ENCODE measurements around the gene CELF3.

CELF3 gene

DNA sequence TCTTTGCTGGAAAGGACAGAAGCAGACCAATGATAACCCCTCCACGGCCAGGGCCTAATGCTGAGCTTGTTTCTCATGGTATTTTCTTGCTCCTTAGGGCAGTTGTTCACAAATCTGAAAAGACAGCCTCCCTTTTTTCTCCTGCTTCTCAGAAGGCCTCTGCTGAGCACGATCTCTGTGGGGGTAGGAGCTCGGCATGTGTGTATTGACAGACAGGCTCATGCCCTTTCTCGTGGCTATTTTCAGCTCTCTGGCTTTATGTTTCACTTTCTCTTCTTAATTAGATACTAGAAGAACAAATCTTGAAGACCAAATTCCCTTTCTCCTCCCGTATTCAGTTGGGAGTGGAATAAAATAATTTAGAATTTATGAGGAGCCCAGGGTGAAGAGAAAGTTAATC lies 4.0 kb upstream of the CELF3 start:
- Histone ChIP-seq H3K9ac (ENCODE audit: low read depth, low read length) (no peak overlapping the region), H3K27me3 (ENCODE audit: control insufficient read depth, insufficient read depth, low read length) (peaks cover 62% of the 10 kb centered on the region), H3K27ac (ENCODE audit: low read depth, low read length) (no peak overlapping the region), H3K36me3 (ENCODE audit: control insufficient read depth, insufficient read depth, low read length) (no peaks in the 10 kb centered on the region), H3K9me3 (ENCODE audit: control insufficient read depth, insufficient read depth, low read length) (no peaks in the 10 kb centered on the region), H3K4me3 (ENCODE audit: low read depth, low read length) (no peak overlapping the region), H3K4me1 (ENCODE audit: control insufficient read depth, insufficient read depth, low read length) (peaks cover 22% of the 10 kb centered on the region; the same call in 1 of the 2 replicates)

DNA sequence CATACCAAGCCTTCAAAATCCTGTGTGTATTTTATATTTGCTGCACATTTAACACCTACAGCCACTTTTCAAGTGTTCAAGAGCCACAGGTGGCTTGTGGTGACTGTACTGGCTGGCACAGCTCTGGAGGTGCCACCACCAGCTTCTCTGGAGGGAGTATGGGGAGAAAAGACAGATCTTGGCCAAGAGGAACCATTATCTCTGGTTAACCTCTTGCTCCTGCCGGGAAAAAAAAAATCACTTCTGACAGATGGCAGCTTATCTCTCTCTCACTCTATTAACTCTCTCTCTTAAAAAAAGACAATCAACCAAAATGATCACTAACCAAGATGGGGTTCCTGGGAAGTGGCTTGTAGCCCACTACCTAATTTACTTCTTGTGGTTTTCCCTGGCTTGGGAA lies 3.5 kb upstream of the CELF3 start:
- Histone ChIP-seq H3K4me3 (ENCODE audit: low read depth, low read length) (no peak overlapping the region), H3K9me3 (ENCODE audit: control insufficient read depth, insufficient read depth, low read length) (no peaks in the 10 kb centered on the region), H3K27ac (ENCODE audit: low read depth, low read length) (no peak overlapping the region), H3K9ac (ENCODE audit: low read depth, low read length) (no peak overlapping the region), H3K27me3 (ENCODE audit: control insufficient read depth, insufficient read depth, low read length) (peaks cover 62% of the 10 kb centered on the region), H3K4me1 (ENCODE audit: control insufficient read depth, insufficient read depth, low read length) (peaks cover 22% of the 10 kb centered on the region; the same call in 1 of the 2 replicates), H3K36me3 (ENCODE audit: control insufficient read depth, insufficient read depth, low read length) (no peaks in the 10 kb centered on the region)

DNA sequence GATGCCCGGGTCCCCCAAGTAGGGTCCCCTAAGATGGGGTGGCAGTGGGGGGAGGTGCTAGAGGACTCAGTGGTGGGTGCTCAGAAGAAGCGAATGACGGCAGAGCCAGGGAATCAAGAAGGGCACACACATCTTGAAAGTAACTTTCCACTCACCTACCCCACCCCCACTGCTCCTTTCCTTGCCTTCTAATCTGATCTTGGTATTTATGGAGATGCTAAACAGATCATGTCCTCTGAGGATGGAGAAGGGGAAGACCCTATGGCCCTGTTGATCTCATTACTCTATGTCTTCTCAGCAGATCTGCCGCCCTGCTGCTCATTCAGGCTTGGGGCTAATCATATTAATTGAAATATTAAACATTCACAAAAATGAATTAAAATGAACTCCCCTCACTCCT lies 2.1 kb upstream of the CELF3 start:
- H3K4me1 ChIP-seq (ENCODE audit: control insufficient read depth, insufficient read depth, low read length), result peaks cover 15% of the 10 kb centered on the region; the same call in 1 of the 2 replicates
- H3K27me3 ChIP-seq (ENCODE audit: control insufficient read depth, insufficient read depth, low read length), result peaks cover 62% of the 10 kb centered on the region
- H3K9ac ChIP-seq (ENCODE audit: low read depth, low read length), result no peak overlapping the region
- no peaks in the 10 kb centered on the region for H3K9me3 ChIP-seq (ENCODE audit: control insufficient read depth, insufficient read depth, low read length)
- H3K4me3 ChIP-seq (ENCODE audit: low read depth, low read length), result no peak overlapping the region
- no peak overlapping the region for H3K27ac ChIP-seq (ENCODE audit: low read depth, low read length)
- no peaks in the 10 kb centered on the region for H3K36me3 ChIP-seq (ENCODE audit: control insufficient read depth, insufficient read depth, low read length)

DNA sequence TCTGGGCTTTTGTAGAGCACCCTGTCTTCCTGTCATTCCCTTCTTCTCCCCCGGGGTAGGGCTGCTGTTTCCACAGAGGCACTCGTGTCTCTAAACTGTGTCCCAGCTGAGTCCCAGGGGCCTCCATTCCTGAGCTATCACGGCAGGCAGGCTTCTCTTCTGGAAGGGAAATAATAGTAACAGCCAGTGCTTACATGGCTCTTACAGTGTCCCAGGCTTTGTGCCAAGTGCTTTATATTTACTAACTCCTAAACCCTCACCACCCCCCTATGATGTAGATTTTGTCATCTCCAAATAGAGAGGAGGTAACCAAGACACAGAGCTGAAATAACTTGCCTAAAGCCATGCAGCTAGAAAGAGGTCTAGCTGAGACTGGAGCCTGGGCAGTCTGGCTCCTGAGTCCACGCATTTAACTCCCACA lies 1.4 kb upstream of the CELF3 start:
- H3K4me3 ChIP-seq (ENCODE audit: low read depth, low read length), result no peak overlapping the region
- H3K36me3 ChIP-seq (ENCODE audit: control insufficient read depth, insufficient read depth, low read length), result no peaks in the 10 kb centered on the region
- peaks cover 56% of the 10 kb centered on the region for H3K27me3 ChIP-seq (ENCODE audit: control insufficient read depth, insufficient read depth, low read length)
- H3K27ac ChIP-seq (ENCODE audit: low read depth, low read length), result no peak overlapping the region
- H3K4me1 ChIP-seq (ENCODE audit: control insufficient read depth, insufficient read depth, low read length), result peaks cover 15% of the 10 kb centered on the region; the same call in 1 of the 2 replicates
- H3K9ac ChIP-seq (ENCODE audit: low read depth, low read length), result no peak overlapping the region
- no peaks in the 10 kb centered on the region for H3K9me3 ChIP-seq (ENCODE audit: control insufficient read depth, insufficient read depth, low read length)

DNA sequence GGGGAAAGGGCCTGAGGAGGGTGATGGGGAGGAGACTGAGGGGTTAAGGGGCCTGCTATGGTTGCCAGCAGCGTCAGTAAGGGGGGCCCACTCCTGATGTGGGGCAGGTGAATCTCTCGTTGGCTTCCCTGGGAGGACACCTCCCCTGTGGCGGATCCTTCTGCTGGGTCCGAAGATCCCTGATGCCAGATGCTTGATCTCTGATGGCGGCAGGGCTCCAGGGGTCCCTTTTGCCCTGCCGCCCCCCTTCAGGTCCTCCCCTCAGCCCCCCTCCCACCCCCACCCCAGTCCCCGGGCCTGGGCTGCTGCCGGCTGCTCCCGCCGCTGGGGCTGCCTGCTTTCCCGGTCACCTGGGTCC lies 219 bp downstream of the CELF3 start:
- Histone ChIP-seq H3K27ac (ENCODE audit: low read depth, low read length) (no peak overlapping the region), H3K9ac (ENCODE audit: low read depth, low read length) (no peak overlapping the region), H3K4me3 (ENCODE audit: low read depth, low read length) (peak overlapping the region; percentile 66), H3K36me3 (ENCODE audit: control insufficient read depth, insufficient read depth, low read length) (no peaks in the 10 kb centered on the region), H3K4me1 (ENCODE audit: control insufficient read depth, insufficient read depth, low read length) (peaks cover 15% of the 10 kb centered on the region; the same call in 1 of the 2 replicates), H3K9me3 (ENCODE audit: control insufficient read depth, insufficient read depth, low read length) (no peaks in the 10 kb centered on the region), H3K27me3 (ENCODE audit: control insufficient read depth, insufficient read depth, low read length) (peaks cover 40% of the 10 kb centered on the region)

DNA sequence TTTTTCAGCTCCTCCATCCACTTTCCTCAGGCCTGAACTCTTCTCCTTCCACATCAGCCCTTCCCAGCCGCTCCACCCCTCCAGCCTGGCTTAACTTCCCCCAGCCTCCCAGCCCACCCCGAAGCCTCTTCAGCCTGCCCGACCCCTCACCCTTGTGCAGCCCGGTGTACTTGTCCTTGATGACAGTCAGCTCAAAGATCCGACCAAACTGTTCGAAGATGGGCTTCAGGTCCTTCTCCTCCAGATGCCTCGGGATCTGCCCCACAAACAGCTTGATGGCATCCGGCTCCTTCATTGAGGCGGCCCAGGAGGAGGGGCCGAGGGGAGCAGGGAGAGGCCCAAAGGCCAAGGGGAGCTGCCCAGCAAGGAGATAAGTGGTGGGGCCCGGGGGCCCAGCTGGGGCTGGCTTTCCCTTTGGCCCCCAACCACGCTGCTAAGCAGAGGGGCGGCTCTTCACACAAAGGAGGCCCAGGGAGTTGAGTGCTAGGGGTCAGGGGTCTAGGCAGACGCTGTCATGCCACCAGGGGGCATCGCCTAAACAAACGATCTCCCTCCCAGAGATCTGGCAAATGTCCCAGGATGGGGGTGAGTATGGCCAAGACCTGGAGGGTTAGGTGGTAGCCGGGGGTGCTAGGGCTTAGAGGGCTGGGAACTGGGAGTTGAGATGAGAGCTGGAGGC lies 738 bp downstream of the CELF3 start:
- Histone ChIP-seq H3K27ac (ENCODE audit: low read depth, low read length) (no peak overlapping the region), H3K9ac (ENCODE audit: low read depth, low read length) (no peak overlapping the region), H3K4me3 (ENCODE audit: low read depth, low read length) (peak overlapping the region; percentile 66), H3K36me3 (ENCODE audit: control insufficient read depth, insufficient read depth, low read length) (no peaks in the 10 kb centered on the region), H3K4me1 (ENCODE audit: control insufficient read depth, insufficient read depth, low read length) (peaks cover 13% of the 10 kb centered on the region; the same call in 1 of the 2 replicates), H3K9me3 (ENCODE audit: control insufficient read depth, insufficient read depth, low read length) (no peaks in the 10 kb centered on the region), H3K27me3 (ENCODE audit: control insufficient read depth, insufficient read depth, low read length) (peaks cover 38% of the 10 kb centered on the region)

DNA sequence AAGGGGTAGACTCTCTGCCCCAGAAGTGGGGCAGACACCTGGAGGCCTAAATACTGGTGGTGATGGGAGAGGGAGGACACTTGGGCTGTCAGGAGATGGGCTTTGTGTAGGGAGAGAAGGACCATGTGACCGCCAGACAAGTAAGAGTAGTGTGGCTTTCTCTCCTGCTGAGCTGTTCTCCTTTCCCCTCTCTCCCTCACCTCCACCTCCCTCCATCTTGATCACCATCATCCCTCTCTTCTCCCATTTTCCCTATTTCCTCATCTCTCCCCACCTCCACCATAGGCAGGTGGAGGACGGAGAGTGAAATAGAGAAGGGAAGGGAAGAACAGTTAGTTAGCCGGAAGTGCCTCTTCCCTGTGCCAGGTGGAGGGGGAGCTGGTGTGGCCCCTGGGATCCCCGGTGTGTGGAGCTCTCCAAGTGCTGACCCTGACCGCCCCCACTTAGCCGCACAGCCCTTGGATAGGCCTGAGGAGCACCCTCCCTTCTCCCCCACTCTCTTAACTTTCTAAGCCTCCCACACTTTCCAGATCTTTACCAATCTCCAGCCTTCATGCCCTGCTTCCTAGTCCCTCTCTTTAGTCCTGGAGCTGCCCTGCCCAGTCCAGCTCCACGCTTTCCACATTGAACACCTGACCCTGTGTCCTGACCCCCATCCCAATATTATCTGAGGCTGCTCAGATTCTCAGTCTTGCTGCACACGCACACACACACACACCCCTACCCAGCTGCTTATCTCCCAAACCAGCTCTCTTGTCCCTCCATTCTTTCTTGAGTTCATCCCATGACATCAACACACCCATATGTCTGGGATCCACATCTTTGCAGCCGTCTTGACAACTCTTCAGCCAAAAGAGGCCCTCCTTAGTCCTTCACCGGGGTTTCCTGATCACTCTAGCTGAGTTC lies 1.5 kb downstream of the CELF3 start:
- Histone ChIP-seq H3K9me3 (ENCODE audit: control insufficient read depth, insufficient read depth, low read length) (no peaks in the 10 kb centered on the region), H3K4me3 (ENCODE audit: low read depth, low read length) (no peak overlapping the region), H3K27ac (ENCODE audit: low read depth, low read length) (no peak overlapping the region), H3K27me3 (ENCODE audit: control insufficient read depth, insufficient read depth, low read length) (peaks cover 30% of the 10 kb centered on the region), H3K4me1 (ENCODE audit: control insufficient read depth, insufficient read depth, low read length) (0 out of 2 replicates have a peak, but pooled peaks cover 7% of the 10 kb centered on the region), H3K9ac (ENCODE audit: low read depth, low read length) (no peak overlapping the region), H3K36me3 (ENCODE audit: control insufficient read depth, insufficient read depth, low read length) (no peaks in the 10 kb centered on the region)

DNA sequence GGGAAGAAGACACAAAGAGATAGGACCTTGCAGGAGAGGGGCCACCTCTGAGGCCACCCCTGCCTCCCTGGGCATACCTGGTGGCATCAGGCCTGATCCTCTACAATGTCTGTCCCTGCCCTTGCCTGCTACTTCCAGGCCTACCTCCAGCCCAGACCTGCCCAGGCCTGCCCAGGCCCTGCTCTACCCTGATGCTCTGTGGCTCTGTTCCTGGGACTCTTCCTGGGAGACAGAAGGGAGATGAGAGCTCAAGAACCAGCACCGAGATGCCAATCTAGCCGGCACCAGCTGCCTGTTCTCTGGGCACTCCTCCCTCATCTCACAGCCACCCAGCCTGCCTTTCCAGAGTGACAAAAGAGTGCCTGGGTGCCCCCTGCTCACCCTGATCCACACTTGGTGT lies 2.7 kb downstream of the CELF3 start:
- no peak overlapping the region for H3K4me3 ChIP-seq (ENCODE audit: low read depth, low read length)
- no peak overlapping the region for H3K27ac ChIP-seq (ENCODE audit: low read depth, low read length)
- no peak overlapping the region for H3K9ac ChIP-seq (ENCODE audit: low read depth, low read length)
- H3K9me3 ChIP-seq (ENCODE audit: control insufficient read depth, insufficient read depth, low read length), result no peaks in the 10 kb centered on the region
- H3K36me3 ChIP-seq (ENCODE audit: control insufficient read depth, insufficient read depth, low read length), result no peaks in the 10 kb centered on the region
- 0 out of 2 replicates have a peak, but pooled peaks cover 7% of the 10 kb centered on the region for H3K4me1 ChIP-seq (ENCODE audit: control insufficient read depth, insufficient read depth, low read length)
- peaks cover 18% of the 10 kb centered on the region for H3K27me3 ChIP-seq (ENCODE audit: control insufficient read depth, insufficient read depth, low read length)

DNA sequence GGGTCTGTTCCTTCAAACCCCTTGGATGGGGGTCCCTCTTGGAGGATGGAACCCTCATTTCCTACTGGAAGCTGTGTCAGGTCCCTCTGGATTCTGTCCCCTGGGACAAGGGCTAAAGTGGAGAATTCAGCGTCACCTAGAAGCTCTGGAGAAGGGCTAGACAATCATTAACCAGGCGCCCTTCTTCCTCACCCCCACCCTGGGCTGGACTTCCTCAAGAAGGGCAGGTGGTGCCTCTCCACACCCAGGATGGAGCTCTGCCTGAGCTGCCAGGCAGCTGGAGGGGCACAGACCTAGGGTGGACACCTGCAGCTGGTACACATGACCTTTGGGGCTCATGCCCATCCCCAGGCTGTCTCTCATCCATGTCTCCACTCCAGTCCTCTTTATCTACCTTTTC lies 3.6 kb downstream of the CELF3 start:
- H3K27me3 ChIP-seq (ENCODE audit: control insufficient read depth, insufficient read depth, low read length), result peaks cover 9% of the 10 kb centered on the region
- H3K9me3 ChIP-seq (ENCODE audit: control insufficient read depth, insufficient read depth, low read length), result no peaks in the 10 kb centered on the region
- H3K27ac ChIP-seq (ENCODE audit: low read depth, low read length), result no peak overlapping the region

DNA sequence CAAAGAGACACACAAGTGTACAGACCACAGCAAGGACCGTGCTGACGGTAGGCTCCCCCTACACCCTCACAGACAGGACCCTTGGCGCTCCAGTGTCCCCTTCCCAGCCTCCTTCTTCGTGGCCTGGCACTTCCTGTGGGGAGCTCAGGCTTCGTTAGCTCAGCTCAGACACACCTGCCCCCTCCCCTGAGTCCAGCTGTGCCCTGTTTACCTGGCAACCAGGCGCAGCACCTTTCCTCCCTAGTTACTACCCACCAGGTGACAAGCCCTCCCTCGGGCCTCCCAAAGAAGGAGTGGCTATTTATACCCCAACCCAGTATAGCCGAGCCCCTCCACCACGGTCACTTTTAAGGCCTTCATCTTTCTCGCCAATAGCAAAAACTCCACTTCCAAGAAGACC lies 4.7 kb downstream of the CELF3 start:
- Histone ChIP-seq H3K9me3 (ENCODE audit: control insufficient read depth, insufficient read depth, low read length) (no peaks in the 10 kb centered on the region), H3K36me3 (ENCODE audit: control insufficient read depth, insufficient read depth, low read length) (no peaks in the 10 kb centered on the region), H3K27me3 (ENCODE audit: control insufficient read depth, insufficient read depth, low read length) (no peaks in the 10 kb centered on the region), H3K9ac (ENCODE audit: low read depth, low read length) (no peak overlapping the region), H3K27ac (ENCODE audit: low read depth, low read length) (no peak overlapping the region), H3K4me1 (ENCODE audit: control insufficient read depth, insufficient read depth, low read length) (0 out of 2 replicates have a peak, but pooled peaks cover under 1% of the 10 kb centered on the region), H3K4me3 (ENCODE audit: low read depth, low read length) (no peak overlapping the region)

More for the DNA sequence above, 3.6 kb downstream of the CELF3 start:
- H3K36me3 ChIP-seq (ENCODE audit: control insufficient read depth, insufficient read depth, low read length), result no peaks in the 10 kb centered on the region
- H3K4me1 ChIP-seq (ENCODE audit: control insufficient read depth, insufficient read depth, low read length), result 0 out of 2 replicates have a peak, but pooled peaks cover 7% of the 10 kb centered on the region
- no peak overlapping the region for H3K9ac ChIP-seq (ENCODE audit: low read depth, low read length)
- H3K4me3 ChIP-seq (ENCODE audit: low read depth, low read length), result no peak overlapping the region

All from HUES48 (cell line).